GM12865 (cell line): Measurements from ENCODE around the gene SLC26A11.

Experiments used
- DNase-seq: peaks from one replicate; pipeline ENCODE4 v3.0.0; 2010; ENCODE audit warnings: low read depth
- H3K4me3 ChIP-seq: 2 replicates; pipeline ENCODE4 v1.5.1; 2011; ENCODE audit warnings: mild to moderate bottlenecking, low read depth, low read length, control low read depth
- CTCF ChIP-seq: IDR thresholded peaks from 2 replicates; pipeline ENCODE4 v1.5.1; 2011; ENCODE audit warnings: low read length, control low read depth, low read depth, inconsistent platforms; ENCODE audit not compliant: insufficient read depth; ENCODE audit errors: missing control alignments

SLC26A11 gene

DNA sequence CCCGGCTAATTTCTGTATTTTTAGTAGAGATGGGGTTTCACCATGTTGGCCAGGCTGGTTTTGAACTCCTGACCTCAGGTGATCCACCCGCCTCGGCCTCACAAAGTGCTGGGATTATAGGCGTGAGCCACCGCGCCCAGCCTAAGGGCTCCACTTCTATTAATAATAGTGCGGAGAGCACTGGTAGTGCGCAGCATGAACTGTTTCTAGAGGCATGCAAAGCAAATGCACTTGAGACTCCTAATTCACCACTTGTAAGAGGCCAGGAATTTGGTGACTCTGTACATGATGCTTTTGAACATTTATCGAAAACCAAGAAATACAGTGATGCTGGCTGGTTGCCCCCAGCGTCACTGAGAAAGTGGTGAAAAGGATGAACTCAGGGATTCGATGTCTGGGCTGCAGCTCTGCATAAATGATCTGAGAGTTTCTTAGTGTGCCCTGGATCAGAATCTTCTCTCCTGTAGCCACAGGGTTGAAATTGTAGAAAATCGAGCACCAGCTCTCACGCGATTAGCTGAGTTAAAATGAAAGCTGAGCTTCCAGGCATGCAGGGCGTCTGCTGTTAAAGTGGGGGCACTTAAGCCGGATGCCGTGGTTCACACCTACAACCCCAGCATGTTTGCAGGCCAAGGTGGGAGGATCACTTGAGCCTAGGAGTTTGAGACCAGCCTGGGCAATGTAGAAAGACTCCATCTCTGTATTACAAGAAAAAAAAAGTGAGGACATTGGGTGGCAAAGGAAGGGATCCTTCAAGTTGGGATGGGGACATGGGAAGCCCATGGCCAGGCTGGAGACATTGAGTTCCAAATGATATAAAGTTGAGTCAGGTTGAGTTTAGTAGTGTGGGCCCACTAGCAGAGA, 45.2 kb downstream of the SLC26A11 start:
- no peak for TF ChIP-seq CTCF
- H3K4me3 ChIP-seq, result peak overlapping the region; percentile 98
- peak; percentile 95 for DNase-seq

DNA sequence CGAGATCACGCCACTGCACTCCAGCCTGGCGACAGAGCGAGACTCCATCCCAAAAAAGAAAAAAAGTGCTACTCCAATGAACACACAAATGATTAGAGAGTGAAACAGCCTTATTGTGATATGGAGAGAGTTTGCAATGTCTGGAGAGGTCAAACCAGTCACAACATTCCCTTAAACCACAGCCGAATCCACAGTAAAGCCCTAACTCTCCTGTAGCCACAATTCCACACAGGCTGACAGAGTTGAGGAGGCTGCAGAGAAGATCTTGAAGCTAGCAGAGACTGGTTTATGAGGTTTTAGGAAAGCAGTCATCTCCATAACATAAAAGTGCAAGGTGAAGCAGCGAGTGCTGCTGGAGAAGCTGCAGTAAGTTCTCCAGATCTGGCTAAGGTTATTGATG, 47.2 kb downstream of the SLC26A11 start:
- H3K4me3 ChIP-seq, result no peak overlapping the region
- DNase-seq, result no peak
- TF ChIP-seq CTCF, result no peak

- no peak overlapping the region for H3K4me3 ChIP-seq
- no peak for DNase-seq
- no peak for TF ChIP-seq CTCF
Measured at GRCh38 chr17:80268427-80268826, 48.2 kb downstream of the SLC26A11 start.

- no peak for TF ChIP-seq CTCF
- DNase-seq, result no peak
- no peak overlapping the region for H3K4me3 ChIP-seq
Measured at GRCh38 chr17:80269405-80269807, 49.2 kb downstream of the SLC26A11 start.

DNA sequence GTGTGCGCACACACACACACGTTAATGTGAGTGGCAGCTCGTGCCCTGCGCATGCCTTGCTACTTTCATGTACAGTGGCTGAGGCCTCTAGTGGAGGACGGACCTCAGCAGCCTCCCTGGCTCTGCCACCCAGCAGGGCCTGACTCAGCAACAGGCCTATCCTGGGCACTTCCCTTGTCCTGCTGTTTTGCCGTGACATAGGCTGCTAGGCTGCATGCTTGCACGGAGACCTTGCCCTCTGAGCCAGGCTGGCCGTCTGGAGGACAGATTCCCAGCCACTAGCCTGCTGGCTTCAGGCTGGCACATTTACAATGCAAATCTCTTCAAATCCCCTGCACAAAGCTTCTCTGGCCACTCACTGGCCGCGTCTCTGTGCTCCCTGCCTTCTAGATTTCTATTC, 49.9 kb downstream of the SLC26A11 start:
- no peak for TF ChIP-seq CTCF
- no peak overlapping the region for H3K4me3 ChIP-seq
- no peak for DNase-seq

DNA sequence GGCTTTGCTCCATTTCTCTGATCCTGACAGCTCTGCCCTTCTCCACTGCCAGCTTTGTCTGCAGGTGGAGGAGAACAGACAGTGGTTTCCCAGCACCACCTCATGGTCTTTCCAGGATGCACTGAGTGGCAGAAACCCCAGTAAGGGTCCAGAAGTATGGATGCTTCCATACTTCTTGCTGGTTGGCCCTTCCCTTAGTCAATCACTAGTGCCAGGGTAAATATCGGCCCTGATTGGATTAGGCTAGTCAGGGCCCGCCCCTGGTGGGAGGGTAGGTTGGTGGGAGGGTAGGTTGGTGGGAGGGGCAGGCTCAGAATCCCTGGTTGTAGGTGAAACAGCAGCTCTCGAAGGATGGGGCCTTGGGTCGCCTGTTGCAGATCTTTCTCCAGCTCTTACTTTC, 50.6 kb downstream of the SLC26A11 start:
- no peak for TF ChIP-seq CTCF
- peak; percentile 46 for DNase-seq
- no peak overlapping the region for H3K4me3 ChIP-seq

- no peak for DNase-seq
- H3K4me3 ChIP-seq, result no peak overlapping the region
- no peak for TF ChIP-seq CTCF
Measured at GRCh38 chr17:80272366-80272765, 52.1 kb downstream of the SLC26A11 start.
